IMR-90 (cell line): ENCODE results near the gene PPP2R5B. TPM values are rescaled to one million over a fixed set of nuclear protein-coding genes. Genes with fewer than 3 reads are reported as not detected.

ENCODE experiments used
- ATAC-seq: fragments of 200-7000 bp; cut with Tn5 transposase; 2 replicates; pipeline ENCODE4 v1.9.1; 2020; ENCODE audit warnings: low read depth, mild to moderate bottlenecking, moderate library complexity
- BruUV-seq: library from RNA; stranded (reverse); fragments of 400-500 nt; replicated peaks from 2 replicates; lab custom pipeline; 2021; lab: Mats Ljungman, UMichigan
- CTCF ChIA-PET: fragments of 300-600 bp; formaldehyde crosslinking; extraction: SDS; loops from one replicate; lab custom pipeline; 2021; ENCODE audit warnings: antibody characterized with exemption; lab: Yijun Ruan, JAX
- POLR2A ChIA-PET: fragments of 300-600 bp; sonication (Branson Sonifier 250); formaldehyde crosslinking; loops from one replicate; lab custom pipeline; 2022; ENCODE audit warnings: antibody characterized with exemption; ENCODE audit not compliant: unreplicated experiment; lab: Charles Lee
- DNase-seq: peaks from one replicate; pipeline ENCODE4 v3.0.0; 2013
- H2AFZ ChIP-seq: replicated peaks from 2 replicates; pipeline ENCODE3; 2013; ENCODE audit warnings: low read length, mild to moderate bottlenecking; ENCODE audit not compliant: poor library complexity
- H2AK5ac ChIP-seq: 2 replicates; pipeline ENCODE4 v1.6.1; 2013; ENCODE audit warnings: low read depth, low read length, inconsistent platforms
- H2AK9ac ChIP-seq: replicated peaks from 2 replicates; pipeline ENCODE3; 2013; ENCODE audit warnings: mild to moderate bottlenecking, low read depth, low read length, moderate library complexity; ENCODE audit not compliant: poor library complexity
- H2BK120ac ChIP-seq: 2 replicates; pipeline ENCODE4 v1.6.1; 2013; ENCODE audit warnings: low read depth, low read length, inconsistent platforms
- H2BK15ac ChIP-seq: 3 replicates; pipeline ENCODE4 v1.6.1; 2013; ENCODE audit warnings: low read depth, low read length, inconsistent platforms
- H2BK20ac ChIP-seq: 2 replicates; pipeline ENCODE4 v1.6.1; 2013; ENCODE audit warnings: low read depth, mild to moderate bottlenecking, inconsistent platforms, low read length, moderate library complexity
- H2BK5ac ChIP-seq: 2 replicates; pipeline ENCODE4 v1.6.1; 2013; ENCODE audit warnings: mild to moderate bottlenecking, low read depth, low read length, inconsistent platforms; ENCODE audit not compliant: poor library complexity, severe bottlenecking
- H3K14ac ChIP-seq: replicated peaks from 2 replicates; pipeline ENCODE4 v1.6.1; 2013; ENCODE audit warnings: low read depth, low read length, inconsistent platforms
- H3K18ac ChIP-seq: 2 replicates; pipeline ENCODE4 v1.6.1; 2013; ENCODE audit warnings: low read depth, low read length, control low read depth
- H3K23ac ChIP-seq: 2 replicates; pipeline ENCODE4 v1.6.1; 2013; ENCODE audit warnings: low read depth, low read length, inconsistent platforms
- H3K27ac ChIP-seq: 2 replicates; pipeline ENCODE4 v1.5.1; 2013; ENCODE audit warnings: mild to moderate bottlenecking, control low read depth, low read length; ENCODE audit not compliant: insufficient read depth
- H3K27me3 ChIP-seq: 2 replicates; pipeline ENCODE4 v1.6.1; 2013; ENCODE audit warnings: low read length; ENCODE audit not compliant: control insufficient read depth, insufficient read depth
- H3K36me3 ChIP-seq: 2 replicates; pipeline ENCODE4 v1.6.1; 2013; ENCODE audit warnings: low read length, mixed read lengths; ENCODE audit not compliant: control insufficient read depth, insufficient read depth
- H3K4ac ChIP-seq: 2 replicates; pipeline ENCODE4 v1.6.1; 2013; ENCODE audit warnings: low read depth, low read length, inconsistent platforms
- H3K4me1 ChIP-seq: 2 replicates; pipeline ENCODE4 v1.6.1; 2013; ENCODE audit warnings: low read length, mixed read lengths; ENCODE audit not compliant: control insufficient read depth, insufficient read depth
- H3K4me2 ChIP-seq: 2 replicates; pipeline ENCODE4 v1.6.1; 2013; ENCODE audit warnings: low read depth, mild to moderate bottlenecking, control low read depth, low read length, moderate library complexity
- H3K4me3 ChIP-seq: 2 replicates; pipeline ENCODE4 v1.5.1; 2013; ENCODE audit warnings: low read depth, mild to moderate bottlenecking, control low read depth, low read length, moderate library complexity; ENCODE audit not compliant: insufficient read depth
- H3K56ac ChIP-seq: 2 replicates; pipeline ENCODE4 v1.6.1; 2013; ENCODE audit warnings: low read length, inconsistent platforms; ENCODE audit not compliant: insufficient read depth; ENCODE audit errors: extremely low read depth
- H3K79me1 ChIP-seq, 2 experiments: 2 replicates each; pipeline ENCODE4 v1.6.1; 2013; ENCODE audit warnings: low read length in 2 of 2, inconsistent platforms in 1 of 2, low read depth in 1 of 2
- H3K9ac ChIP-seq: 2 replicates; pipeline ENCODE4 v1.6.1; 2013; ENCODE audit warnings: low read depth, low read length, control low read depth
- H3K9me1 ChIP-seq: 2 replicates; pipeline ENCODE4 v1.6.1; 2013; ENCODE audit warnings: low read length, inconsistent platforms; ENCODE audit not compliant: insufficient read depth
- H3K9me3 ChIP-seq: 2 replicates; pipeline ENCODE4 v1.6.1; 2013; ENCODE audit warnings: low read length; ENCODE audit not compliant: control insufficient read depth, insufficient read depth
- H4K20me1 ChIP-seq: 2 replicates; pipeline ENCODE4 v1.6.1; 2013; ENCODE audit warnings: low read length, inconsistent platforms; ENCODE audit not compliant: insufficient read depth
- H4K5ac ChIP-seq: 2 replicates; pipeline ENCODE4 v1.6.1; 2013; ENCODE audit warnings: mild to moderate bottlenecking, low read depth, low read length, control low read depth
- H4K8ac ChIP-seq, 2 experiments: 2 replicates each; pipeline ENCODE4 v1.6.1; 2013; ENCODE audit warnings: low read depth in 2 of 2, low read length in 2 of 2, control low read depth in 1 of 2, inconsistent platforms in 1 of 2
- H4K91ac ChIP-seq: 2 replicates; pipeline ENCODE4 v1.6.1; 2013; ENCODE audit warnings: low read depth, low read length, inconsistent platforms; ENCODE audit not compliant: insufficient read depth
- BHLHE40 ChIP-seq: fragments of 150-350 bp; IDR thresholded peaks from 2 replicates; pipeline ENCODE4 v1.6.1; 2016; ENCODE audit warnings: mild to moderate bottlenecking, low read depth, low read length
- CEBPB ChIP-seq: IDR thresholded peaks from 2 replicates; pipeline ENCODE4 v1.6.1; 2012; ENCODE audit warnings: low read depth, low read length, improper control_type of control experiment
- CHD1 ChIP-seq: IDR thresholded peaks from 2 replicates; pipeline ENCODE4 v1.6.1; 2012; ENCODE audit warnings: low read depth, low read length, improper control_type of control experiment
- FOS ChIP-seq: fragments of 150-350 bp; IDR thresholded peaks from 2 replicates; pipeline ENCODE4 v1.6.1; 2016; ENCODE audit warnings: low read depth, low read length
- MAFK ChIP-seq: IDR thresholded peaks from 2 replicates; pipeline ENCODE4 v1.6.1; 2012; ENCODE audit warnings: low read depth, low read length, improper control_type of control experiment
- MAZ ChIP-seq: IDR thresholded peaks from 2 replicates; pipeline ENCODE4 v1.6.1; 2012; ENCODE audit warnings: low read depth, mild to moderate bottlenecking, low read length, improper control_type of control experiment, moderate library complexity, borderline replicate concordance
- MXI1 ChIP-seq: IDR thresholded peaks from 2 replicates; pipeline ENCODE4 v1.6.1; 2012; ENCODE audit warnings: low read depth, mild to moderate bottlenecking, low read length, moderate library complexity, borderline replicate concordance
- NFE2L2 ChIP-seq: fragments of 150-350 bp; IDR thresholded peaks from 2 replicates; pipeline ENCODE4 v1.6.1; 2016; ENCODE audit warnings: low read depth, mild to moderate bottlenecking, low read length
- POLR2A ChIP-seq: IDR thresholded peaks from 2 replicates; pipeline ENCODE4 v1.6.1; 2012; ENCODE audit warnings: mild to moderate bottlenecking, low read depth, low read length
- RAD21 ChIP-seq: IDR thresholded peaks from 2 replicates; pipeline ENCODE4 v1.6.1; 2012; ENCODE audit warnings: low read length, improper control_type of control experiment
- RCOR1 ChIP-seq: IDR thresholded peaks from 2 replicates; pipeline ENCODE4 v1.6.1; 2012; ENCODE audit warnings: mild to moderate bottlenecking, low read length, improper control_type of control experiment; ENCODE audit not compliant: insufficient replicate concordance
- RFX5 ChIP-seq: IDR thresholded peaks from 2 replicates; pipeline ENCODE4 v1.8.0; 2012; ENCODE audit warnings: low read depth, mild to moderate bottlenecking, low read length, moderate library complexity
- SMC3 ChIP-seq: fragments of 150-350 bp; IDR thresholded peaks from 2 replicates; pipeline ENCODE4 v1.6.1; 2016; ENCODE audit warnings: low read depth, mild to moderate bottlenecking, antibody characterized with exemption, low read length, moderate library complexity
- WGBS, 2 experiments: methylation state at CpG; one replicate each; pipeline versions ENCODE4 v1.1.5 to v1.1.7; 2013; ENCODE audit warnings: missing lambda C conversion rate in 2 of 2; ENCODE audit not compliant: insufficient read length in 1 of 2; ENCODE audit errors: extremely low coverage in 2 of 2; 5-methylcytosine and 5-hydroxymethylcytosine counted together
- dilution Hi-C: fragments of 300-500 bp; cut with HindIII; formaldehyde crosslinking; loops from one replicate; pipeline ENCODE4 v1.14.3; 2018; ENCODE audit warnings: low sequenced_read_pairs; ENCODE audit not compliant: unreplicated experiment
- in situ Hi-C: fragments of 300-500 bp; cut with MboI; formaldehyde crosslinking; loops from 3 replicates; pipeline ENCODE4 v1.14.3; 2019; ENCODE audit warnings: low sequenced_read_pairs, inconsistent platforms, mixed read lengths
- intact Hi-C: fragments of 100-400 bp; cut with micrococcal nuclease; formaldehyde crosslinking; loops from 2 replicates; pipeline ENCODE4 v1.10.0; 2022
- polyA plus RNA-seq, 3 experiments: library from polyadenylated mRNA; depleted of rRNA; stranded (reverse); fragments of >200 nt; gene quantifications; 2 replicates each; pipeline ENCODE4 v1.2.3, GENCODE V29; 2012; ENCODE audit warnings: low replicate concordance in 1 of 3
- total RNA-seq: library from RNA; depleted of rRNA; stranded (reverse); fragments of >200 nt; gene quantifications from 2 replicates; pipeline ENCODE4 v1.2.3, GENCODE V29; 2012
- TF ChIP-seq, protein P1 (sequence below): fragments of 150-350 bp; IDR thresholded peaks from 2 replicates; pipeline ENCODE4 v1.6.1; 2016; ENCODE audit warnings: low read depth, mild to moderate bottlenecking, low read length, moderate library complexity, borderline replicate concordance
- TF ChIP-seq, protein P2 (sequence below): fragments of 150-350 bp; IDR thresholded peaks from 2 replicates; pipeline ENCODE4 v1.6.1; 2017; ENCODE audit warnings: mild to moderate bottlenecking, antibody characterized with exemption, low read length, low read depth
- TF ChIP-seq, protein P3 (sequence below): conservative IDR thresholded peaks from 2 replicates; pipeline ENCODE4 v1.5.1; 2012; ENCODE audit warnings: mild to moderate bottlenecking, low read depth, low read length, improper control_type of control experiment

Gene PPP2R5B
- total and polyA plus RNA-seq, 2 of the 4 experiments (the other 2 are of a cell fraction): 6.5 to 23.6 TPM

DNA sequence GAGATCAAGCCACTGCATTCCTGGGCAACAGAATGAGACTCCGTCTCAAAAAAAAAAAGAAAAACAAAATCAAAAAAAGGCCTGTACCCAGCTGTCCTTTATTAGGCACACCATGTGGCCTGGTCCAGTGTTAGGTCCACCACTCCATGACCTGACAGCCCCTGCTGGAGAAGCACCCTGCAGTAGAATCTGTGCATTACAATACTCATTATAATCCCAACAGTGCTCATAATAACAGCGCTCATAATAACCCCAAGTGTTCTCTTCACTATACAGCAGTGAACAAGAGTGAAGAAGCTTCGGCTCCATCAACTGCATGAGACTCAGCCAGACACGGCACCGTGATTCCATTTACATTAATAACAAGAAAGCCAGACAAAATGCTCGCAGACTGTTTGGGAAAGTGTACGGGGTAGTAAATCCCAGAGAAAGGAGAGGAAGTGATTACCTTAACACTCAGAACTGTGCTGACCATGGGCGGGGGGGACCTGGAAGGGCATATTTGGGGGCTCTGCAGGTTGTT lies 37.2 kb upstream of the PPP2R5B start:
- Histone ChIP-seq H3K18ac (no peak overlapping the region), H2BK5ac (no peak overlapping the region), H3K4me1 (peaks cover 10% of the 10 kb centered on the region), H2AK5ac (0 out of 2 replicates have a peak overlapping the region, but pooled peaks have one; percentile 13), H2BK15ac (no peak overlapping the region), H3K4me3 (no peak overlapping the region), H3K14ac (no peak overlapping the region), H4K20me1 (peaks cover 3% of the 10 kb centered on the region; the same call in 1 of the 2 replicates), H2AFZ (peak overlapping the region; percentile 98), H3K4me2 (no peak overlapping the region), H3K79me1 (peaks cover 0 to 3% of the 10 kb centered on the region in 2 experiments; a peak in 1 of 4 replicates), H3K9ac (no peak overlapping the region), H3K56ac (no peak overlapping the region), H4K91ac (no peak overlapping the region), H3K27ac (no peak overlapping the region), H3K9me3 (no peaks in the 10 kb centered on the region), H2AK9ac (no peak overlapping the region), H2BK120ac (no peak overlapping the region), H4K5ac (no peak overlapping the region), H2BK20ac (no peak overlapping the region; the same call in 1 of the 2 replicates), H3K27me3 (no peaks in the 10 kb centered on the region), H3K9me1 (peaks cover 12% of the 10 kb centered on the region), H3K23ac (no peak overlapping the region), H3K36me3 (no peaks in the 10 kb centered on the region), H3K4ac (0 out of 2 replicates have a peak overlapping the region, but pooled peaks have one; percentile 39), H4K8ac (peak overlapping the region in 1 of 2 experiments; percentile 84; a peak in 2 of 4 replicates)
- CTCF ChIA-PET: interaction anchor here (1.0 to 2.2 kb wide), 3 partner anchors 10 to 40 kb away, joined by 4 to 15 read pairs (median 11); no protein-coding TSS in a partner anchor
- in situ Hi-C loops: no loop called here
- TF ChIP-seq, protein P1, sequence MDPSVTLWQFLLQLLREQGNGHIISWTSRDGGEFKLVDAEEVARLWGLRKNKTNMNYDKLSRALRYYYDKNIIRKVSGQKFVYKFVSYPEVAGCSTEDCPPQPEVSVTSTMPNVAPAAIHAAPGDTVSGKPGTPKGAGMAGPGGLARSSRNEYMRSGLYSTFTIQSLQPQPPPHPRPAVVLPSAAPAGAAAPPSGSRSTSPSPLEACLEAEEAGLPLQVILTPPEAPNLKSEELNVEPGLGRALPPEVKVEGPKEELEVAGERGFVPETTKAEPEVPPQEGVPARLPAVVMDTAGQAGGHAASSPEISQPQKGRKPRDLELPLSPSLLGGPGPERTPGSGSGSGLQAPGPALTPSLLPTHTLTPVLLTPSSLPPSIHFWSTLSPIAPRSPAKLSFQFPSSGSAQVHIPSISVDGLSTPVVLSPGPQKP: no peak
- TF ChIP-seq FOS (no peak), MAZ (no peak), BHLHE40 (no peak), POLR2A (no peak), NFE2L2 (no peak), RFX5 (no peak), RCOR1 (no peak), MXI1 (no peak), SMC3 (no peak), CEBPB (no peak), RAD21 (no peak), MAFK (no peak), CHD1 (no peak)
- TF ChIP-seq, protein P2, sequence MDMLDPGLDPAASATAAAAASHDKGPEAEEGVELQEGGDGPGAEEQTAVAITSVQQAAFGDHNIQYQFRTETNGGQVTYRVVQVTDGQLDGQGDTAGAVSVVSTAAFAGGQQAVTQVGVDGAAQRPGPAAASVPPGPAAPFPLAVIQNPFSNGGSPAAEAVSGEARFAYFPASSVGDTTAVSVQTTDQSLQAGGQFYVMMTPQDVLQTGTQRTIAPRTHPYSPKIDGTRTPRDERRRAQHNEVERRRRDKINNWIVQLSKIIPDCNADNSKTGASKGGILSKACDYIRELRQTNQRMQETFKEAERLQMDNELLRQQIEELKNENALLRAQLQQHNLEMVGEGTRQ: no peak
- TF ChIP-seq, protein P3, sequence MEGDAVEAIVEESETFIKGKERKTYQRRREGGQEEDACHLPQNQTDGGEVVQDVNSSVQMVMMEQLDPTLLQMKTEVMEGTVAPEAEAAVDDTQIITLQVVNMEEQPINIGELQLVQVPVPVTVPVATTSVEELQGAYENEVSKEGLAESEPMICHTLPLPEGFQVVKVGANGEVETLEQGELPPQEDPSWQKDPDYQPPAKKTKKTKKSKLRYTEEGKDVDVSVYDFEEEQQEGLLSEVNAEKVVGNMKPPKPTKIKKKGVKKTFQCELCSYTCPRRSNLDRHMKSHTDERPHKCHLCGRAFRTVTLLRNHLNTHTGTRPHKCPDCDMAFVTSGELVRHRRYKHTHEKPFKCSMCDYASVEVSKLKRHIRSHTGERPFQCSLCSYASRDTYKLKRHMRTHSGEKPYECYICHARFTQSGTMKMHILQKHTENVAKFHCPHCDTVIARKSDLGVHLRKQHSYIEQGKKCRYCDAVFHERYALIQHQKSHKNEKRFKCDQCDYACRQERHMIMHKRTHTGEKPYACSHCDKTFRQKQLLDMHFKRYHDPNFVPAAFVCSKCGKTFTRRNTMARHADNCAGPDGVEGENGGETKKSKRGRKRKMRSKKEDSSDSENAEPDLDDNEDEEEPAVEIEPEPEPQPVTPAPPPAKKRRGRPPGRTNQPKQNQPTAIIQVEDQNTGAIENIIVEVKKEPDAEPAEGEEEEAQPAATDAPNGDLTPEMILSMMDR: no peak
- DNase-seq (no peak), ATAC-seq (no peak)
- dilution Hi-C loops: no loop called here
- POLR2A ChIA-PET: no interaction called here
- WGBS, 2 experiments: no CpG with 5 or more reads among the region's 8 CpGs
- no TSS peak for BruUV-seq
- intact Hi-C loops: no loop called here
